HG03571 (cell line): ENCODE results near the gene CDK5RAP3.
A peak's percentile ranks its signal among the peaks of the same experiment; 100 is the strongest.
"Not testable (repeated sequence)": the region's sequence is repeated elsewhere in the genome, so short reads cannot be mapped to it uniquely, and the experiment has no call there.

Source experiments
- ATAC-seq: cut with Tn5 transposase; IDR thresholded peaks from one replicate; pipeline ENCODE4 v1.9.1; 2021; ENCODE audit not compliant: unreplicated experiment

The CDK5RAP3 gene

GRCh38 chr17:47996201-47996600 is 25.3 kb downstream of the CDK5RAP3 start:
- no peak for ATAC-seq

GRCh38 chr17:47997586-47997985 is 26.7 kb downstream of the CDK5RAP3 start:
- no peak for ATAC-seq

GRCh38 chr17:47998044-47998443 is 27.1 kb downstream of the CDK5RAP3 start:
- no peak for ATAC-seq

GRCh38 chr17:47999582-47999981 is 28.7 kb downstream of the CDK5RAP3 start:
- ATAC-seq = no peak

GRCh38 chr17:48001197-48001596 is 30.3 kb downstream of the CDK5RAP3 start:
- no peak for ATAC-seq

- not testable (repeated sequence) for ATAC-seq
Observed at GRCh38 chr17:48001657-48002056, 30.7 kb downstream of the CDK5RAP3 start.

GRCh38 chr17:48002266-48002915 is 31.5 kb downstream of the CDK5RAP3 start:
- ATAC-seq = no peak

GRCh38 chr17:48002916-48003416 is 32.1 kb downstream of the CDK5RAP3 start:
- no peak for ATAC-seq

GRCh38 chr17:48003417-48004151 is 32.7 kb downstream of the CDK5RAP3 start:
- no peak for ATAC-seq

- ATAC-seq = no peak
Observed at GRCh38 chr17:48004983-48005382, 34.1 kb downstream of the CDK5RAP3 start.

GRCh38 chr17:48006936-48007709 is 36.2 kb downstream of the CDK5RAP3 start:
- no peak for ATAC-seq

GRCh38 chr17:48010193-48010592 is 39.3 kb downstream of the CDK5RAP3 start:
- ATAC-seq = no peak

- ATAC-seq = no peak
Observed at GRCh38 chr17:48011405-48012150, 40.7 kb downstream of the CDK5RAP3 start.

- ATAC-seq = no peak
Observed at GRCh38 chr17:48012151-48012520, 41.2 kb downstream of the CDK5RAP3 start.

- no peak for ATAC-seq
Observed at GRCh38 chr17:48012654-48013053, 41.7 kb downstream of the CDK5RAP3 start.

GRCh38 chr17:48013876-48014594 is 43.1 kb downstream of the CDK5RAP3 start:
- ATAC-seq = no peak

- ATAC-seq = no peak
Observed at GRCh38 chr17:48014595-48015111, 43.7 kb downstream of the CDK5RAP3 start.

GRCh38 chr17:48016112-48016511 is 45.2 kb downstream of the CDK5RAP3 start:
- no peak for ATAC-seq

GRCh38 chr17:48017817-48018158 is 46.9 kb downstream of the CDK5RAP3 start:
- ATAC-seq = peak; percentile 5

- no peak for ATAC-seq
Observed at GRCh38 chr17:48021934-48022333, 51.0 kb downstream of the CDK5RAP3 start.
